ENCODE measurements around the gene PLEKHM1.
"Not testable (repeated sequence)": the region's sequence is repeated elsewhere in the genome, so short reads cannot be mapped to it uniquely, and the experiment has no call there.

- not testable (repeated sequence) for TF ChIP-seq EZH2 (IDR thresholded peaks at IDR 0.05; ENCODE audit: borderline replicate concordance, low read depth, low read length, severe bottlenecking); CTCF (IDR thresholded peaks at IDR 0.05; ENCODE audit: extremely low read depth in 1 of 2, insufficient read depth in 1 of 2, low read depth in 1 of 2, low read length in 2 of 2)
Measured at GRCh38 chr17:45490615-45491433, at the start of gene PLEKHM1.

Data from endothelial cell of umbilical vein (primary cell).